Measurements from ENCODE around the gene MUSK. TPM values are rescaled to one million over a fixed set of nuclear protein-coding genes. Genes with fewer than 3 reads are reported as not detected.

Gene MUSK
- total RNA-seq, 3 donors from 2014 or later = not detected

- Mint-ChIP-seq H3K4me1 (ENCODE audit: low read depth) (no peaks in the 10 kb centered on the region), H3K36me3 (ENCODE audit: insufficient read depth) (no peaks in the 10 kb centered on the region)
- ATAC-seq = no peak
Observed at GRCh38 chr9:110729641-110730040, 61.0 kb downstream of the MUSK start.

GRCh38 chr9:110731437-110732028 is 62.9 kb downstream of the MUSK start:
- H3K4me1 Mint-ChIP-seq (ENCODE audit: low read depth) = no peaks in the 10 kb centered on the region
- H3K9me3 Mint-ChIP-seq = peaks cover 8% of the 10 kb centered on the region
- H3K4me3 Mint-ChIP-seq = no peak overlapping the region
- H3K36me3 Mint-ChIP-seq (ENCODE audit: insufficient read depth) = no peaks in the 10 kb centered on the region
- H3K27me3 Mint-ChIP-seq (ENCODE audit: low read depth) = no peaks in the 10 kb centered on the region
- no peak for DNase-seq
- ATAC-seq = no peak

More at GRCh38 chr9:110729641-110730040, 61.0 kb downstream of the MUSK start:
- Mint-ChIP-seq H3K27me3 (ENCODE audit: low read depth) (no peaks in the 10 kb centered on the region), H3K9me3 (no peaks in the 10 kb centered on the region), H3K4me3 (no peak overlapping the region)
- no peak for DNase-seq

- DNase-seq (no peak), ATAC-seq (no peak)
- Mint-ChIP-seq H3K4me1 (ENCODE audit: low read depth) (no peaks in the 10 kb centered on the region), H3K4me3 (no peak overlapping the region), H3K36me3 (ENCODE audit: insufficient read depth) (no peaks in the 10 kb centered on the region), H3K9me3 (peaks cover 12% of the 10 kb centered on the region), H3K27me3 (ENCODE audit: low read depth) (no peaks in the 10 kb centered on the region)
Observed at GRCh38 chr9:110738982-110739381, 70.4 kb downstream of the MUSK start.

- Mint-ChIP-seq H3K4me1 (ENCODE audit: low read depth) (no peaks in the 10 kb centered on the region), H3K36me3 (ENCODE audit: insufficient read depth) (no peaks in the 10 kb centered on the region), H3K9me3 (peaks cover 4% of the 10 kb centered on the region), H3K4me3 (no peak overlapping the region), H3K27me3 (ENCODE audit: low read depth) (no peaks in the 10 kb centered on the region)
- ATAC-seq (no peak), DNase-seq (no peak)
Observed at GRCh38 chr9:110742741-110743371, 74.3 kb downstream of the MUSK start.

- H3K36me3 Mint-ChIP-seq (ENCODE audit: insufficient read depth) = no peaks in the 10 kb centered on the region
- H3K4me3 Mint-ChIP-seq = no peak overlapping the region
- no peaks in the 10 kb centered on the region for H3K4me1 Mint-ChIP-seq (ENCODE audit: low read depth)
- peaks cover 4% of the 10 kb centered on the region for H3K9me3 Mint-ChIP-seq
- ATAC-seq (no peak), DNase-seq (no peak)
- H3K27me3 Mint-ChIP-seq (ENCODE audit: low read depth) = no peaks in the 10 kb centered on the region
Observed at GRCh38 chr9:110744715-110745384, 76.3 kb downstream of the MUSK start.

- H3K36me3 Mint-ChIP-seq (ENCODE audit: insufficient read depth) = no peaks in the 10 kb centered on the region
Observed at GRCh38 chr9:110745676-110746075, 77.1 kb downstream of the MUSK start.

GRCh38 chr9:110746211-110746930 is 77.8 kb downstream of the MUSK start:
- Mint-ChIP-seq H3K4me1 (ENCODE audit: low read depth) (no peaks in the 10 kb centered on the region), H3K4me3 (no peak overlapping the region), H3K9me3 (no peaks in the 10 kb centered on the region), H3K36me3 (ENCODE audit: insufficient read depth) (no peaks in the 10 kb centered on the region), H3K27me3 (ENCODE audit: low read depth) (no peaks in the 10 kb centered on the region)
- DNase-seq (no peak), ATAC-seq (no peak)

More at GRCh38 chr9:110745676-110746075, 77.1 kb downstream of the MUSK start:
- Mint-ChIP-seq H3K27me3 (ENCODE audit: low read depth) (no peaks in the 10 kb centered on the region), H3K4me3 (no peak overlapping the region), H3K4me1 (ENCODE audit: low read depth) (no peaks in the 10 kb centered on the region), H3K9me3 (peaks cover 3% of the 10 kb centered on the region)
- no peak for ATAC-seq
- DNase-seq = no peak

GRCh38 chr9:110748251-110748893 is 79.8 kb downstream of the MUSK start:
- Mint-ChIP-seq H3K4me3 (no peak overlapping the region), H3K9me3 (no peaks in the 10 kb centered on the region), H3K27me3 (ENCODE audit: low read depth) (no peaks in the 10 kb centered on the region), H3K4me1 (ENCODE audit: low read depth) (no peaks in the 10 kb centered on the region), H3K36me3 (ENCODE audit: insufficient read depth) (no peaks in the 10 kb centered on the region)
- ATAC-seq (no peak), DNase-seq (no peak)

GRCh38 chr9:110750272-110750671 is 81.7 kb downstream of the MUSK start:
- H3K9me3 Mint-ChIP-seq = no peaks in the 10 kb centered on the region
- H3K27me3 Mint-ChIP-seq (ENCODE audit: low read depth) = no peaks in the 10 kb centered on the region
- no peaks in the 10 kb centered on the region for H3K36me3 Mint-ChIP-seq (ENCODE audit: insufficient read depth)
- H3K4me1 Mint-ChIP-seq (ENCODE audit: low read depth) = no peaks in the 10 kb centered on the region
- no peak overlapping the region for H3K4me3 Mint-ChIP-seq
- no peak for DNase-seq
- no peak for ATAC-seq

- Mint-ChIP-seq H3K4me3 (no peak overlapping the region), H3K9me3 (no peaks in the 10 kb centered on the region), H3K27me3 (ENCODE audit: low read depth) (no peaks in the 10 kb centered on the region), H3K4me1 (ENCODE audit: low read depth) (no peaks in the 10 kb centered on the region), H3K36me3 (ENCODE audit: insufficient read depth) (no peaks in the 10 kb centered on the region)
- ATAC-seq = no peak
- no peak for DNase-seq
Observed at GRCh38 chr9:110751971-110752370, 83.4 kb downstream of the MUSK start.

GRCh38 chr9:110752766-110753165 is 84.2 kb downstream of the MUSK start:
- ATAC-seq (no peak), DNase-seq (no peak)
- Mint-ChIP-seq H3K4me1 (ENCODE audit: low read depth) (no peaks in the 10 kb centered on the region), H3K9me3 (no peaks in the 10 kb centered on the region), H3K36me3 (ENCODE audit: insufficient read depth) (no peaks in the 10 kb centered on the region), H3K4me3 (no peak overlapping the region), H3K27me3 (ENCODE audit: low read depth) (no peaks in the 10 kb centered on the region)

- Mint-ChIP-seq H3K36me3 (ENCODE audit: insufficient read depth) (no peaks in the 10 kb centered on the region), H3K9me3 (no peaks in the 10 kb centered on the region), H3K4me3 (no peak overlapping the region), H3K27me3 (ENCODE audit: low read depth) (no peaks in the 10 kb centered on the region), H3K4me1 (ENCODE audit: low read depth) (no peaks in the 10 kb centered on the region)
- DNase-seq (no peak), ATAC-seq (no peak)
Observed at GRCh38 chr9:110753731-110754231, 85.2 kb downstream of the MUSK start.

GRCh38 chr9:110755179-110755578 is 86.6 kb downstream of the MUSK start:
- DNase-seq (no peak), ATAC-seq (no peak)
- no peaks in the 10 kb centered on the region for H3K4me1 Mint-ChIP-seq (ENCODE audit: low read depth)
- no peaks in the 10 kb centered on the region for H3K36me3 Mint-ChIP-seq (ENCODE audit: insufficient read depth)
- H3K9me3 Mint-ChIP-seq = no peaks in the 10 kb centered on the region
- H3K4me3 Mint-ChIP-seq = no peak overlapping the region
- no peaks in the 10 kb centered on the region for H3K27me3 Mint-ChIP-seq (ENCODE audit: low read depth)

GRCh38 chr9:110758201-110758600 is 89.6 kb downstream of the MUSK start:
- no peak overlapping the region for H3K4me3 Mint-ChIP-seq
- peaks cover 4% of the 10 kb centered on the region for H3K9me3 Mint-ChIP-seq
- ATAC-seq (no peak), DNase-seq (no peak)
- no peaks in the 10 kb centered on the region for H3K36me3 Mint-ChIP-seq (ENCODE audit: insufficient read depth)
- no peaks in the 10 kb centered on the region for H3K27me3 Mint-ChIP-seq (ENCODE audit: low read depth)
- H3K4me1 Mint-ChIP-seq (ENCODE audit: low read depth) = no peaks in the 10 kb centered on the region
